GM23248 (cell line): Measurements from ENCODE around the gene CDC34. TPM values are rescaled to one million over a fixed set of nuclear protein-coding genes. Genes with fewer than 3 reads are reported as not detected.

ENCODE experiments used
- DNase-seq: peaks from one replicate; pipeline ENCODE4 v3.0.0-alpha.2; 2015
- H2AFZ ChIP-seq: fragments of 200-600 bp; sonication (generic); 2 replicates; pipeline ENCODE4 v1.6.1; 2016; ENCODE audit warnings: antibody characterized with exemption
- H3F3A ChIP-seq: fragments of 200-600 bp; sonication (generic); 2 replicates; pipeline ENCODE4 v1.6.1; 2016; ENCODE audit warnings: mild to moderate bottlenecking, antibody characterized with exemption, mixed run types; ENCODE audit not compliant: insufficient read depth
- H3K27ac ChIP-seq: fragments of 200-600 bp; sonication (generic); 2 replicates; pipeline ENCODE4 v1.5.1; 2016; ENCODE audit warnings: mild to moderate bottlenecking
- H3K27me3 ChIP-seq: fragments of 200-600 bp; sonication (generic); replicated peaks from 2 replicates; pipeline ENCODE4 v1.6.1; 2016; ENCODE audit warnings: mild to moderate bottlenecking; ENCODE audit not compliant: insufficient read depth
- H3K36me3 ChIP-seq: fragments of 200-600 bp; sonication (generic); 2 replicates; pipeline ENCODE4 v1.6.1; 2016; ENCODE audit warnings: low read depth, mild to moderate bottlenecking
- H3K4me1 ChIP-seq: fragments of 200-600 bp; sonication (generic); 2 replicates; pipeline ENCODE4 v1.6.1; 2016; ENCODE audit warnings: mild to moderate bottlenecking; ENCODE audit not compliant: insufficient read depth
- H3K4me2 ChIP-seq: fragments of 200-600 bp; sonication (generic); one replicate; pipeline ENCODE4 v1.6.1; 2016; ENCODE audit warnings: mild to moderate bottlenecking; ENCODE audit not compliant: unreplicated experiment
- H3K4me3 ChIP-seq: fragments of 200-600 bp; sonication (generic); 2 replicates; pipeline ENCODE4 v1.5.1; 2016; ENCODE audit warnings: mild to moderate bottlenecking
- H3K79me2 ChIP-seq: fragments of 200-600 bp; sonication (generic); 2 replicates; pipeline ENCODE4 v1.6.1; 2016; ENCODE audit warnings: mild to moderate bottlenecking; ENCODE audit not compliant: insufficient read depth
- H3K9ac ChIP-seq: fragments of 200-600 bp; sonication (generic); 2 replicates; pipeline ENCODE4 v1.6.1; 2016; ENCODE audit warnings: mild to moderate bottlenecking
- H3K9me2 ChIP-seq: fragments of 200-600 bp; sonication (generic); 2 replicates; pipeline ENCODE4 v1.6.1; 2016; ENCODE audit warnings: mixed run types, mild to moderate bottlenecking, moderate library complexity; ENCODE audit not compliant: insufficient read depth
- H3K9me3 ChIP-seq: fragments of 200-600 bp; sonication (generic); one replicate; pipeline ENCODE4 v1.6.1; 2017; ENCODE audit warnings: low read depth
- H4K20me1 ChIP-seq: fragments of 200-600 bp; sonication (generic); 2 replicates; pipeline ENCODE4 v1.6.0; 2016; ENCODE audit not compliant: insufficient read depth
- EZH2 ChIP-seq: fragments of 200-600 bp; sonication (generic); IDR thresholded peaks from 2 replicates; pipeline ENCODE4 v1.6.1; 2018; ENCODE audit warnings: antibody characterized with exemption, mild to moderate bottlenecking; ENCODE audit not compliant: insufficient read depth, poor library complexity, severe bottlenecking
- EZH2phosphoT487 ChIP-seq: fragments of 200-600 bp; sonication (generic); IDR thresholded peaks from 2 replicates; pipeline ENCODE4 v1.6.1; 2018; ENCODE audit warnings: antibody characterized with exemption, moderate library complexity, mild to moderate bottlenecking, low read depth; ENCODE audit not compliant: insufficient read depth
- WGBS, 2 experiments: methylation state at CpG; one replicate each; pipeline ENCODE4 v1.1.6; 2015 to 2017; ENCODE audit warnings: low lambda C conversion rate in 2 of 2, low coverage in 1 of 2; ENCODE audit errors: missing lambda C conversion rate in 2 of 2; 5-methylcytosine and 5-hydroxymethylcytosine counted together
- in situ Hi-C: fragments of 300-500 bp; cut with MboI; formaldehyde crosslinking; loops from 2 replicates; pipeline ENCODE4 v1.15.0; 2020
- polyA plus RNA-seq: library from polyadenylated mRNA; unstranded; fragments of >200 nt; fragmentation: Nextera tagmentation; extraction: Ambion mirVana; gene quantifications from 2 replicates; pipeline ENCODE4 v1.2.1, GENCODE V29; 2016
- total RNA-seq: library from RNA; depleted of rRNA; stranded (reverse); fragments of >200 nt; shearing (Covaris generic); gene quantifications from 2 replicates; pipeline ENCODE4 v1.2.3, GENCODE V29; 2014

The CDC34 gene
- total and polyA plus RNA-seq, 2 experiments from 2014 or later: 46.4 to 50.8 TPM

- no peaks in the 10 kb centered on the region for H4K20me1 ChIP-seq
- no peak overlapping the region for H3K4me2 ChIP-seq
- in situ Hi-C loops: no loop called here
- TF ChIP-seq EZH2phosphoT487 (no peak), EZH2 (no peak)
- H3K27me3 ChIP-seq: no peaks in the 10 kb centered on the region
- H3K36me3 ChIP-seq: no peaks in the 10 kb centered on the region
- no peak overlapping the region for H3K27ac ChIP-seq
- no peak for DNase-seq
- H3F3A ChIP-seq: no peaks in the 10 kb centered on the region
- no peaks in the 10 kb centered on the region for H3K4me1 ChIP-seq
- no peaks in the 10 kb centered on the region for H3K9me2 ChIP-seq
- no peak overlapping the region for H2AFZ ChIP-seq
- no peaks in the 10 kb centered on the region for H3K9me3 ChIP-seq
- H3K4me3 ChIP-seq: no peak overlapping the region
- H3K9ac ChIP-seq: no peak overlapping the region
- WGBS, 2 experiments: 91 to 93% methylated on average over 21 to 42 of the region's 45 CpGs
- no peaks in the 10 kb centered on the region for H3K79me2 ChIP-seq
Observed at GRCh38 chr19:519449-519865, 12.1 kb upstream of the CDC34 start.

GRCh38 chr19:522726-523125 lies 8.8 kb upstream of the CDC34 start:
- no peak overlapping the region for H3K4me3 ChIP-seq
- H3K9ac ChIP-seq: no peak overlapping the region
- H3K4me2 ChIP-seq: no peak overlapping the region
- in situ Hi-C loops: no loop called here
- no peaks in the 10 kb centered on the region for H4K20me1 ChIP-seq
- no peak overlapping the region for H2AFZ ChIP-seq
- H3K9me3 ChIP-seq: no peaks in the 10 kb centered on the region
- WGBS, 2 experiments: 93 to 95% methylated on average over 12 of the region's 12 CpGs
- H3K36me3 ChIP-seq: no peaks in the 10 kb centered on the region
- H3K27me3 ChIP-seq: no peaks in the 10 kb centered on the region
- TF ChIP-seq EZH2phosphoT487 (no peak), EZH2 (no peak)
- no peak for DNase-seq
- no peaks in the 10 kb centered on the region for H3K4me1 ChIP-seq
- H3K27ac ChIP-seq: no peak overlapping the region
- no peaks in the 10 kb centered on the region for H3F3A ChIP-seq
- H3K79me2 ChIP-seq: no peaks in the 10 kb centered on the region
- H3K9me2 ChIP-seq: no peaks in the 10 kb centered on the region

- Histone ChIP-seq H3K9me3 (no peaks in the 10 kb centered on the region), H3K4me1 (no peaks in the 10 kb centered on the region), H3K4me2 (no peak overlapping the region), H3K4me3 (no peak overlapping the region), H3K36me3 (no peaks in the 10 kb centered on the region), H4K20me1 (no peaks in the 10 kb centered on the region), H3K9me2 (no peaks in the 10 kb centered on the region), H3K27me3 (no peaks in the 10 kb centered on the region), H3K79me2 (no peaks in the 10 kb centered on the region), H2AFZ (no peak overlapping the region), H3F3A (no peaks in the 10 kb centered on the region), H3K9ac (no peak overlapping the region), H3K27ac (no peak overlapping the region)
- in situ Hi-C loops: no loop called here
- TF ChIP-seq EZH2: no peak
- no peak for TF ChIP-seq EZH2phosphoT487
- WGBS, 2 experiments: 39 to 61% methylated on average over 17 to 29 of the region's 29 CpGs
- DNase-seq: peak; percentile 58
Observed at GRCh38 chr19:524062-524674, 7.4 kb upstream of the CDC34 start.

GRCh38 chr19:525029-525428 lies 6.5 kb upstream of the CDC34 start:
- TF ChIP-seq EZH2phosphoT487 (no peak), EZH2 (no peak)
- Histone ChIP-seq H3K4me1 (no peaks in the 10 kb centered on the region), H3F3A (no peaks in the 10 kb centered on the region), H2AFZ (no peak overlapping the region), H3K27ac (no peak overlapping the region), H3K9me2 (no peaks in the 10 kb centered on the region), H3K27me3 (no peaks in the 10 kb centered on the region), H3K9me3 (no peaks in the 10 kb centered on the region), H3K9ac (no peak overlapping the region), H3K4me3 (no peak overlapping the region), H3K79me2 (no peaks in the 10 kb centered on the region), H3K4me2 (no peak overlapping the region), H4K20me1 (no peaks in the 10 kb centered on the region), H3K36me3 (no peaks in the 10 kb centered on the region)
- in situ Hi-C loops: no loop called here
- DNase-seq: no peak
- WGBS, 2 experiments: 79 to 80% methylated on average over 11 to 18 of the region's 18 CpGs
